GM21619 (cell line): ENCODE data around the gene CDCP1.

ENCODE experiments used
- ATAC-seq: cut with Tn5 transposase; IDR thresholded peaks from one replicate; pipeline ENCODE4 v1.9.1; 2021; ENCODE audit not compliant: unreplicated experiment

The CDCP1 gene

DNA sequence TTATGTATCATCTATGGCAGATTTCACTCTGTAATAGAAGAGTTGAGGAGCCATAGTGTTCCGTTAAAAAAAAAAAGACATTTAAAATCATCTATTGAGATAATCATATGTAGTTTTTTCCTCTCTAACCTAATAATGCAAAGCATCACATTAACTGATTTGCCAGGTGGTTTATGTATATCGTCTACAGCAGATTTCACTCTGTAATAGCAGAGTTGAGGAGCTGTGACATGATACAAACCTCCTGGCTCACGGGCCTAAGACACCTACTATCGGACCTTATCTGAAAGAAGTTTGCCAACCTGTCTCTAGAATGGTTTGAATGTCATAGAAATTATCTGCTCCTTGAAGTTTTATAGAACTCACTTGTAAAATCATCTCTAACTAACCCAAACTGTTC, 29.8 kb downstream of the CDCP1 start:
- ATAC-seq = no peak

DNA sequence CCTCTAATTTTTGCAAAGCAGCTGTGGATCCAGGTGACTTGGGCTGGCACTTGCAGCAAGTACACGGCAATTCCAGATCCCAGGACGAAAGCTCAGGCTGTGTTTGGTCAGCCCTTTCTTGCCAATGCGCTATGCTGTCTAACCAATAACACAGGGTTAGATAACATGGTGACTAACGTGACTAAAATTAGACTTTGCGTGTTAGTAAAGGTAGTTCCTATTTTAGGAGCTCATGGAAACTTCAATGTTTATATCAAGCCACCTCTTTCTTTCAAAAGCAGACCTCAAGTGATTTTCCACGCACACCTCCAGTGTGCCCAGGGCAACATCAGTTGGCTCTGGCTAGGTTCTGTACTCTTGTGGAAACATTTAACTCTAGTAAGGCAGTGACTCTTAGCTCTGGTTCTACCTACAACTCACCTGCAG, 32.5 kb downstream of the CDCP1 start:
- no peak for ATAC-seq

GRCh38 chr3:45112939-45113338, 33.2 kb downstream of the CDCP1 start:
- ATAC-seq = no peak

GRCh38 chr3:45110509-45110833, 35.7 kb downstream of the CDCP1 start:
- ATAC-seq = no peak

DNA sequence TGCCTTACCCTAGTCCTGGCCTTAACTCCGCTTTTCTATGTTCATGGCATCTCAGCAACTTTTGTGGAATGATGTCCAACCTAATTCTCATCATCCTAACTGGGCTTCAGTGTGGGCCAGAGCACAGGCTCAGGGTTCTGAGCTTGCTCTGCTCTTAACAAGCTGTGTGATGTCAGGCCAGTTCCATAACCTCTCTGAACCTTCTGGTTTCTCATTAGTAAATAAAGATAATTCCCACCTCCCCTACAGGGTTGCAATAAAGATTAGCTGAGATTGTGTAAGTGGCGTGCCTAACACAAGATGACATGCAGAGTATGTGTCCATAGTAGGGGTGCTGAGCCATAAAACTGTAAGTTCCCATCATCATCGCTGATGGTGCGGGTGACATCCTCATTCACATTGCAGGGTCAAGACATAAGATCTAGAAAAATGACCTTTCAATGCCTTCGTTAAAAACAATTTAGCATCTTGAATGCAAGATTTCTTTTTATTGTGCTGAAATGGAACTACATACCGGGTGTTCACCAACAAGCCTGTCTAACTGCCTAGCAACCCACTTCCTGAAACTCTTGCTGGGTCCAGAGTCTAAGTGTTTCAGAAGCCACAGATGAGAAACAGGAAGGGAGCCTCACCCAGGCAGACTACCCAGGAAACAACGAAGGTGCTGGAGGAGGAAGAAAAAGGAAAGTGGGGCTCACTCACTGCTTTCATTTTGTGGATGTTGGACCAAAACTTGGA, 36.2 kb downstream of the CDCP1 start:
- ATAC-seq = no peak

DNA sequence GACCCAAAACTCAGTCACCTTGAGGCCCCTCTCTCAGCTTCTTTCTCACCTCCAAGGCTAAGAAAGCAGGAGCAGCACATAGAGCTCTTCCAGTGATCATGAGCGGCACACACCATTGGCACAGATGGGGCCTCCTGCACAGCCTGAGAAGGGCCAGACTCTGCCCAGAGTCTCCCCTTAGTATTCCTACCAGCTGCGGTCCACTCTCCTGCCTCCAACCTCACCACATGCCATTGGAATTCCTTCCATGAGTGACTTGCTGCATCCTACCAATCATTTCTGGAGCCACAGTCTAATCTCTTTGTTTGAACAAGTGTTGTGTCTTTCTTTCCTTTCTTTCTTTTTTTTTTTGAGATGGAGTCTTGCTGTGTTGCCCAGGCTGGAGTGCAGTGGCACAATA, 39.3 kb downstream of the CDCP1 start:
- ATAC-seq = no peak

DNA sequence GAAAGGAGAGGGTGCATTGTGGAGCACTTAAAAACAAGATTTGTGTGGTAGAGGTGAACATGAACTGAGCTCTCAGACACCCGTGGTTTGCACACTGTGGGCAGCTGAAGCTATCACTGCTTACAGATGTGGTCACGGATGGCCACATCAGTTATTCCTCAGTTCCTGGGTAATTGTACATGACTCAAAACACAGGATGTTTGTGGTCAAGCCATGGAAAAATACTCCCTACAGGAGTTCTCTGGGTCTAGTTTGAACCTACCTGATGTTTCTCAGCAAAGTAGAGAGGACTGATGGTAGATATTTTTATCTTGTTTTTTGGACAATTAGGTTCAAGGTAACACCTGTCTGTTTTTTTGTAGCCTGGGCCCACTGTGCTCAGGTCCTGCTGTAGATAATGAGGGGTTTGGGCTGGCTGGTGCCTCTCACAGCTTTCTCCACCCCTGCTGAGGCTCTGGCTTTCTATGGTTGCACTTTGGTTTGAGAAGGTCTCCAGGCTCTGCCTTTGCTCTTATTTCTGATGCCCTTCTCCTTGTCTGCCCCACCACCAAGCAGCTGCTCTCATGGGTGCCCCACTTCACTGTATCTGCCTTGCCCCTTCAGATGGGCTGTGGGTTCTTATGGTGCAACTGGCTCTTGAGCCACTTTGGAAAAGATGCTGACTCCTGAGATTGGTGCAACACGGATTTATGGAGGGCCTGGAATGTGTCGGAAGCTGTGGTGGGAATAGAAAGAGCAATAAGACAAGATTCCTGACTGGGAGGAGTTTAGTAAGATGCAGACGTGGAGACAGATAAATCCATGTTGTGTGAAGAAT, 40.1 kb downstream of the CDCP1 start:
- no peak for ATAC-seq

DNA sequence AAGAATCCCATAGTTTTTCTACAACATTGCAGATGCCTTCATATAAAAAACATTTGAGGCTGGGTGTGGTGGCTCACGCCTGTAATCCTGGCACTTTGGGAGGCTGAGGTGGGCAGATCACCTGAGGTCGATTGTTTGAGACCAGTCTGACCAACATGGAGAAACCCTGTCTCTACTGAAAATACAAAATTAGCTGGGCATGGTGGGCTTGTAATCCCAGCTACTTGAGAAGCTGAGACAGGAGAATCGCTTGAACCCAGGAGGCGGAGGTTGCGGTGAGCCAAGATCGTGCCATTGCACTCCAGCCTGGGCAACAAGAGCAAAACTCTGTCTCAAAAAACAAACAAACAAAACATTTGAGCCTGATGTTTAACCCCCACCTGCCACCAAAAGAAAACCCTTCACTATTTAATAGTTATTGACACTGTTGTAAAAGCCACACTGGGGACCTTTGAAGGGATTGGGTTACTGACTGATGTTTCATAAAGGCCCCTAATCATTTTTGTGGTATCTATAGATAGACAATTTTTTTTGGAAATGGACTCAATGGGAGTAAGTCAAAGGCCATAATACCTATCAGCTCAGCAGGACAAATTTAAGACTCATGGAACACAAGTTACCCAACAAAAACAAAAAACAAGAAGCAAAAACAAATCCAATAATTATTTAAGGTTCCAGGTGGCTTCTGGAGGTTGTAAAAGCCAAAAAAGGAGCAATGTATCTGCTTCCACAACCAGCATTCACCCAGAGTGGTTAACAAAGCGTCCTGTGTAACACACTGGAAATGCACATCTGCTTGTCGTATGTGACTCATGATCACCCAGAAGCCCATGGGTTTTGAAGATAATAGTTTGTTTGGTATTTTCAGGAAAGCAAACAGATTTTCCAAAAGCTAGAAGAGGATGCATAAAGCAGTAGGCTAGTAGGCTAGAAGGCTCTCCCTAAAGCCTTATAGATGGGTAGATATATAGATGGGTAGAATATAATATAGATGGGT, 41.2 kb downstream of the CDCP1 start:
- ATAC-seq = no peak

GRCh38 chr3:45103753-45104714, 42.1 kb downstream of the CDCP1 start:
- ATAC-seq = no peak

- no peak for ATAC-seq
Measured at GRCh38 chr3:45103334-45103733, 42.8 kb downstream of the CDCP1 start.

DNA sequence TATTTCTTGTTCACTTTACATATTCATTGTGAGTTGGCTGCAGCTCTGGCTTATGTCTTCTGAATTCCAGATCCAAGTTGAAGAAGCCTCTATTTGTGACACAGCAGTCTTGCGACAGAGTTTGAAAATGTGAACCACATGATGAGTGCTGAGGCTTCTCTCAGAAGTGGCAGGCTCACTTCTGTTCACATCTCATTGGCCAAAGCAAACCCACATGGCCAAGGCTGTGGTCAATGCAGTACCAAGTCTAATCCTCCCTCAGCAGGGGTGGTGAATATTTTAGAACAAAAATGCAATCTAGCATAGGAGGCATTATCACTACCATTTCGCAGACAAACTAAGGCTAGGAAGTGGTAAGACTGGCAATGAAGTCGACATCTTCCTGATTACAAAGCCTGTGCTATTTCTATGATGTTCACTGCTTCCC, 45.2 kb downstream of the CDCP1 start:
- ATAC-seq = no peak

GRCh38 chr3:45098310-45098709, 47.9 kb downstream of the CDCP1 start:
- no peak for ATAC-seq

GRCh38 chr3:45097296-45097883, 48.8 kb downstream of the CDCP1 start:
- no peak for ATAC-seq

- ATAC-seq = no peak
Measured at GRCh38 chr3:45095916-45096526, 50.2 kb downstream of the CDCP1 start.

GRCh38 chr3:45093176-45093575, 53.0 kb downstream of the CDCP1 start:
- no peak for ATAC-seq

DNA sequence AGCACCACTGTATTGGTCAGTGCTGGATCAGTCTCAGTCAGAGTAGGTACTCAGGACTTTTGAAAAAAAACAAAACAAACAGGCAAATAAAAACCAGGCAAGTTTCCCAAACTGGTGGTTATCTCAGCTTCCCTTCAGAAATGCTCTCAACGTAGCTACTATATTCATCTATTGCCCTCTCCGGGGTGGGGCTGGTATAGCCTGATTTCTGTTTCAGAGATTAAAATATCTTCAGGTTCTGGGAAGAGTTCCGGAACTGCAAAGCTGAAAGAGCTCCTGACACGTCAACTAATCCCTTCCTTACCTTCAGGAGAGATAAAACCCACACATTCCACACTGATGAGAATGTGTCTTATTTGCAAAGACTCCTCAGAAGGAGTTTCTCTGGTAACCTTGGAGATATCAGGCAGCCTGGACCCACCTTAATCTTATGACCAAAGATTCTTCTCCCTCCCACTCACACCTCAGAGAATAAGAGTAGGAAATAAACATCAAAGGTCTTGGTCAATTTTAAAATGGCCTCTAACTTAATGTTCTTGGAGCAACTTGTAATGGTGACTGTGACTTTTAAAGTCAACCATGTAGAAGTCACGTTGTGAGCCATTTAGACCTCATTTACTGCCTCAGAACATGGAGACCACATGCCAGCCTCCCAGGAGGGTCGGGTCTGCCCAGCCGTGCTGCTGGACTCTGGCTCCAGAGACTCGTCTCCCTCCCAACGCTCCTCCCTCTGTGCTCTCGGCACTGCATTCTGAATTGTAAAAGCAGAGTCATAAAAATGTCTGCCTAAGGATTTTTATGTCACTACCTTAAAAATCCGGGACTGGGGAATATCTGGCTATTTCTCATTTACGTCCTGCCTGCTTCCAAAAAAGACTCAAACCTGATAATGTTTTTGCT, 53.8 kb downstream of the CDCP1 start:
- ATAC-seq = no peak

DNA sequence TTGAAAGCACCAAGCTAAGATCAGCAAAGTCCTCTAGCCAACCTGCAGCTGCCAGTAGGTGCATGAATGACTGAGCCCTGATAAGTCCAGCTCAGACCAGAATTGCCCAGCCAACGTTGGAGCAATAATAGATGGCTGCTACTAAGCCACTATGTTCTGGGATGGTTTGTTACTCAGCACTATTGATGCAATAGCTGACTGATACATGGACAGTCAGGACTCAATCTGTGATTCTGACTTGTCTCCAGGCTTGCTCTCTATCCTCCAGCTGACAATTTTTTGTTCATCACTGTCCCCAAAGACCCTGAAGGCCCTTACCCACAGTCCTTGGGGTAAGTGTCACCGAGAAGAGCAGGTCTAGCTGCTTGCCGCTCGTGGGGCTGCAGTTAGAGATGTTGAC, 55.3 kb downstream of the CDCP1 start:
- ATAC-seq = no peak
